BJ (cell line): ENCODE results near the gene PPIE. TPM values are rescaled to one million over a fixed set of nuclear protein-coding genes. Genes with fewer than 3 reads are reported as not detected.
"Not testable (repeated sequence)": the region's sequence is repeated elsewhere in the genome, so short reads cannot be mapped to it uniquely, and the experiment has no call there.

ENCODE experiments used
- CTCF ChIA-PET: fragments of 350-600 bp; formaldehyde crosslinking; extraction: SDS; loops from one replicate; lab custom pipeline; 2021; ENCODE audit warnings: antibody characterized with exemption, inconsistent platforms; lab: Yijun Ruan, JAX
- POLR2A ChIA-PET: fragments of 300-600 bp; sonication (Branson Sonifier 250); formaldehyde crosslinking; extraction: SDS; loops from one replicate; lab custom pipeline; 2021; ENCODE audit warnings: antibody characterized with exemption; lab: Charles Lee
- DNase-seq: peaks from one replicate; pipeline ENCODE4 v3.0.0-alpha.2; 2011; ENCODE audit warnings: low read depth
- H3K27me3 ChIP-seq: 2 replicates; pipeline ENCODE4 v1.6.0; 2011; ENCODE audit warnings: low read length; ENCODE audit not compliant: control insufficient read depth, insufficient read depth
- H3K36me3 ChIP-seq: 2 replicates; pipeline ENCODE4 v1.5.1; 2011; ENCODE audit warnings: low read length; ENCODE audit not compliant: control insufficient read depth, insufficient read depth
- H3K4me3 ChIP-seq: 2 replicates; pipeline ENCODE4 v1.5.1; 2011; ENCODE audit warnings: low read depth, mild to moderate bottlenecking, control low read depth, low read length
- polyA plus RNA-seq: library from polyadenylated mRNA; depleted of rRNA; stranded (reverse); fragments of >200 nt; gene quantifications from 2 replicates; pipeline ENCODE4 v1.2.3, GENCODE V29; 2011
- TF ChIP-seq, protein P1 (sequence below): IDR thresholded peaks from 2 replicates; pipeline ENCODE4 v1.5.1; 2011; ENCODE audit warnings: low read depth, mild to moderate bottlenecking, control low read depth, inconsistent platforms, low read length, moderate library complexity; ENCODE audit not compliant: insufficient read depth

Gene PPIE
- polyA plus RNA-seq, 1 experiment: 89.6 TPM

DNA sequence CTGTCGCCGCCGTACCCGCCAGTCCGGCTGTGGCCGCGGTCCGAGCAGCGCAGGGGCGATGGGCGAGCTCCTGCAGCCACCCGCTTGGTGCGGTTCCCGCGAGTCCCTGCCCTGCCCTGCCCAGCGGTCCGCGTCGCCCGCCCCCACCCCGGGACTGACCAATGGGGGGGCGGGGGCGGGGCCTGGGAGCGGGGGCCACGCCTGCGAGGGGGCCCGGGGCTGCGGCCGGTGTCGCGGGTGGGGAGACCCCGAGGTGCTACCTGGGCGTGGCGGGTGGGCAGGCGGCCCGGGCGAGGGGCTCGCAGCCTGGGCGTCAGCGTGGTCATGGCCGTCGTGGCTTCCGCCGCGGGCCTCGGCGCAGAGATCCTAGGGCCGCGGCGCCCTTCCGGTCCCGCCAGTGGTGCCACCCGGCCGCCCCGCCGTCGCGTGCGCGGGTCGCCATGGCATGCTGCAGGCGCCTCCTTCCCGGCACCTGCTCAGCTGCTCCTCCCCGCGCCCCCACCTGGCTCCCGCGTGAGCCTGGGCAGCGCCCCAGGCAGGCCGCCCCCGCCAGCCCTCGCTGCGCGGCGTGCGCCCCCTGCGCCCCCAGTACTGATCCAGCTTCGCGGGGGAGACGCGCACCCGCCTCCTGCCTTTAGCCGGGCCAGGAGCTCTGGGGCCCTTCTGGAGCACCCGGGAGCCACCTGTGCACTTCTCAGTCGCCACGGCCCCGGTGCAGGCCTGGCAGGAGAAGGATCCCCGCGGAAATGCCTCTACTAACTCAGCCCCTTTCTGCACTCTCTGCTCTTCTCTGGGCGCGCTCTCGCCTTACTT lies 50.3 kb downstream of the PPIE start, which contains the start of gene BMP8B:
BMP8B (minus strand) TSS at position 108 of the 813 bp plus-strand sequence. CDS start 380 bp downstream, outside the sequence.
- H3K27me3 ChIP-seq: peaks cover 23% of the 10 kb centered on the region
- ChIA-PET POLR2A (no interaction called here), CTCF (interaction anchor here (2.9 kb wide), 1 partner anchor 10 kb away, joined by 12 read pairs; no protein-coding TSS in a partner anchor)
- no peaks in the 10 kb centered on the region for H3K36me3 ChIP-seq
- H3K4me3 ChIP-seq: peak within 1 kb of the TSS; percentile 33
- TF ChIP-seq, protein P1, sequence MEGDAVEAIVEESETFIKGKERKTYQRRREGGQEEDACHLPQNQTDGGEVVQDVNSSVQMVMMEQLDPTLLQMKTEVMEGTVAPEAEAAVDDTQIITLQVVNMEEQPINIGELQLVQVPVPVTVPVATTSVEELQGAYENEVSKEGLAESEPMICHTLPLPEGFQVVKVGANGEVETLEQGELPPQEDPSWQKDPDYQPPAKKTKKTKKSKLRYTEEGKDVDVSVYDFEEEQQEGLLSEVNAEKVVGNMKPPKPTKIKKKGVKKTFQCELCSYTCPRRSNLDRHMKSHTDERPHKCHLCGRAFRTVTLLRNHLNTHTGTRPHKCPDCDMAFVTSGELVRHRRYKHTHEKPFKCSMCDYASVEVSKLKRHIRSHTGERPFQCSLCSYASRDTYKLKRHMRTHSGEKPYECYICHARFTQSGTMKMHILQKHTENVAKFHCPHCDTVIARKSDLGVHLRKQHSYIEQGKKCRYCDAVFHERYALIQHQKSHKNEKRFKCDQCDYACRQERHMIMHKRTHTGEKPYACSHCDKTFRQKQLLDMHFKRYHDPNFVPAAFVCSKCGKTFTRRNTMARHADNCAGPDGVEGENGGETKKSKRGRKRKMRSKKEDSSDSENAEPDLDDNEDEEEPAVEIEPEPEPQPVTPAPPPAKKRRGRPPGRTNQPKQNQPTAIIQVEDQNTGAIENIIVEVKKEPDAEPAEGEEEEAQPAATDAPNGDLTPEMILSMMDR: no peak
- DNase-seq: no peak

DNA sequence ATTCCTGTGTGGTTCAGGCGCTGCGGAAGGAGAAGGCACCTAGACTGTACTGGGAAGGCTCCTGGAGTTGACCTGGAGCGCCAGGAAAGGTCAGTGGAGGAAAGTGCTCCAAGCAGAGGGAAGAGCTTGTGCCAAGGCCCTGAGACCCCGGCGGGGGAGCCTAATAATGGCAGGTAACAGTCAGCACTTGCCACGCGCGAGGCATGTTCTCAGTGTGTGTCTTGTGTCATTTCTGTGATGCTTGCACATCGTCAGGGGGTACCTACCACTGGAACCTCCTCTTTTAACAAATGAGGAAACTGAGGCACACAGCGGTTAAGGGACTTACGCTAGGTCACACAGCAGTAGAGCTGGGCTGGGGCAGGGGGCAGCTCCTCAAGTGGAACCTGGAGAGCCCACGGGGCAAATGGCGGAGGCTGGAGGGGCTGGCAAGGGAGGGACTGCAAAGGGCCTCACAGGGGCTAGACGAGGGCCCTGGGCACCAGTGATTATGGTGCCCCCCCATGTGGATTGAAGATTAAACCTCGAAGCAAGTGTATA lies 51.0 kb downstream of the PPIE start:
- CTCF ChIA-PET: interaction anchor here (2.9 kb wide), 1 partner anchor 10 kb away, joined by 12 read pairs; no protein-coding TSS in a partner anchor
- H3K4me3 ChIP-seq: no peak overlapping the region; the same call in 1 of the 2 replicates
- peaks cover 23% of the 10 kb centered on the region for H3K27me3 ChIP-seq
- TF ChIP-seq, protein P1: no peak
- no peak for DNase-seq
- POLR2A ChIA-PET: no interaction called here
- H3K36me3 ChIP-seq: no peaks in the 10 kb centered on the region

DNA sequence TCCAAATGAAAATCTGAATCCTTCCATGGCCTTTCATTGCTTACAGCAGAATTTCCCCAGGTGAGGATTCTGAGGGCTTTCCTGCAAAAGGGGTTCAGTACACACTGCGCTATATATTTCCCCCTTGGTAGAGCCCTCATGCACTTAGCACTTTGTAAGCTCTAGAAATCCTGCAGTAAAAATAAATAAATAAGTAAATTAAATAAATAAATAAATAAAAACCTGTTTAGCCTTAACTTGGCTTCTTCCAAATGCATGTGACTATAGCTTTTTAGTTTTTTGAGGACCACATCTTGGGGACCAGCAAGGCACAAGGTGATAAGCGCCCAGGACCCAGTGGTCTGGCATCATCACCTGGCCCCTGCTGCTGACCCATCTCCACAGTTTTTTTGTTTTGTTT lies 53.2 kb downstream of the PPIE start:
- TF ChIP-seq, protein P1: no peak
- no peaks in the 10 kb centered on the region for H3K36me3 ChIP-seq
- no peak overlapping the region for H3K4me3 ChIP-seq
- peaks cover 22% of the 10 kb centered on the region for H3K27me3 ChIP-seq
- DNase-seq: no peak
- POLR2A ChIA-PET: no interaction called here
- CTCF ChIA-PET: no interaction called here

DNA sequence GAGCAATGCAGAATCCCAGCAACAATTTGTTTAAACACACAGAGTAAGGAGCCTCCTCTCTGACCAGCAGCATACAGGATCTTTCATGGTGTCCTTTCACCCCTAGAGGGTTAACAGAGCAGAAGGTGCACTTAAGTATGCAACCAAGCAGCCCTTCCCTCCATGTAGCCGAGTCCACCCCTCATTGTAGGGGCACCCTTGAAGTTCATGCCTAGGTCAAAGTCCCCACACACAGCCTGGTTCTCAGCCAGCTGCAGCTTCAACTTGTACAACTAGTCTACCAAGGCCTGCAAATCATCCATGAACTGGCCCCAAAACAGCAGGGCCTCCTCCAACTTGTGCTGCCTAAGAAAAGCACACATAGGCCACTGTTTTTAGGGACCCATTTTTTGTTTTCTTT lies 57.0 kb downstream of the PPIE start:
- H3K36me3 ChIP-seq: no peaks in the 10 kb centered on the region
- H3K27me3 ChIP-seq: peaks cover 10% of the 10 kb centered on the region
- H3K4me3 ChIP-seq: no peak overlapping the region
- TF ChIP-seq, protein P1: no peak
- ChIA-PET POLR2A (no interaction called here), CTCF (interaction anchor here (0.5 kb wide), 1 partner anchor 125 kb away, joined by 3 read pairs; no protein-coding TSS in a partner anchor)
- no peak for DNase-seq

DNA sequence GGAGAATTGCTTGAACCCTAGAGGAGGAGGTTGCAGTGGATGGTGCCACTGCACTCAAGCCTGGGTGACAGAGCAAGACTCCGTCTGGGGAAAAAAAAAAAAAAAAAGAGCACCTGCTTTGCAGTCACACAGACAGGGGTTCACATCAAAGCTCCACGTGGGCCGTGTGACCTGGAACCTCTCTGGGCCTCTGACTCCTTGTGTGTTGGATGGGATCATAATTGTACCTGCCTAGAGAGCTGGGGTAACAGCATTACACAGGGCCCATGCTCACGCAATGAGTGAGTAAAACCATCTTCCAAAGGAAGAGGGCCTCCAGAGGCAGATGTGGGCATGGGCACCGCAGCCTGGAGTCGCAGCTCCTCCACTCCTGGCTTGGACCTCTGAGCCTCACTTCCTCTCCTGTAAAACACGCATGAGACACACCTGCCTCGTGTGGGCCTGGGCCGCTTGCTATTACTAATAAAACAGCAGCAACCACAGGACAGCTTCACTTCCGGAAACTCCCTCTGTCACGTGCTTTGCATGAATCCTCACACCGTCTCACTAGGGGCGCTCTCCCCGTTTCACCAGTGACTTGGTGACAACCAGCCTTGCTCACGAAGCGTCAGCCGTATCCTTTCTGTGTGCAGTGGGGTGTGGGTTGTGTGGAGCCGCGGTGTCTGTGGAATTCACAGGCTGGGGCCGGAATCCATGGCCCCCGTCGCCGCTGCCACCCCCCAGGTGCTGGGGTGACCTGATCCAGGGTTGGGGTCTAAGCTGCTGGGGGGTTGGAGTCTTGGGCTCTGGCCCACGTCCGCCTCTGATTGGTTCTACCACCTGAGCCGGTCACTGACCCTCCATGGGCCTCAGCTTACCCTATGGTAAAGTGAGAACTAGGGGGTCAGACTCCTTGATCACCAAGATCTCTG lies 60.4 kb downstream of the PPIE start:
- H3K27me3 ChIP-seq, DNase-seq, H3K36me3 ChIP-seq, POLR2A ChIA-PET, H3K4me3 ChIP-seq: not testable (repeated sequence)
- CTCF ChIA-PET: interaction anchor here (0.8 to 2.0 kb wide), 7 partner anchors 9 to 195 kb away, joined by 3 to 12 read pairs (median 3); no protein-coding TSS in a partner anchor
